Measurements from ENCODE around the gene INO80E.
"Not testable (repeated sequence)": the region's sequence is repeated elsewhere in the genome, so short reads cannot be mapped to it uniquely, and the experiment has no call there.

INO80E gene

DNA sequence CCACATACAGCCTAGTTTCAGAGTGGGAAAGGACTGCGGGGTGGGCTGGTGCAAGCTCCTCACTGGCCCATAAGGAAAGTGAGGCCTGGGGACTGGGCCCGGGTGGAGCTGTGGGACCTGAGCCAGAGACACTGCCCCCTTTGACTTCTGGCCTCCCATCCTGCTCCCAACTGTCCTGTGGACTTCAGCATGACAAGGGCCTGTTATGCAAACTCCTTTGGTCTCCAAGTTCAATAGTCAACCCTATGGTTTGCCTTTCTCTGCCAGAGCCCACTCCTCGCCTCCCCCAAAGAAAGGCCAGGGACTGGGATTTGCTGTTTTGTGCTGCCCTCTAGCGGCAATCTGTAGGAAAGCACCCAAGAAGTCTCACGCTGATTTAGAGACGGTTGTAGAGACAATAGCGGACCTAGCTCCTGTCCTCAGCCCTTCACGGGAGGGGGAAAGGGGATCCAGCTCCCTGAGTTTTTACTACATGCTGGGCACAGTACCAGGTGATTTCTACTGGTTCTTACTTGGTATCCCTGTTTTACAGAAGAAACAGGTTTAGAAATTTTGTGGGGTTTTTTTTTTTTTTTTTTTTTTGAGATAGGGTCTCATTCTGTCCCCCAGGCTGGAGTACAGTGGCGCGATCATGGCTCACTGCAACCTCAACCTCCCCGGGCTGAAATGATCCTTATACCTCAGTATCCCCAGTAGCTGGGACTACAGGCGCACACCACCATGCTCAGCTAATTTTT is 36.2 kb downstream of the INO80E start:
- DNase-seq (ENCODE audit: low spot score) = peak; percentile 79

DNA sequence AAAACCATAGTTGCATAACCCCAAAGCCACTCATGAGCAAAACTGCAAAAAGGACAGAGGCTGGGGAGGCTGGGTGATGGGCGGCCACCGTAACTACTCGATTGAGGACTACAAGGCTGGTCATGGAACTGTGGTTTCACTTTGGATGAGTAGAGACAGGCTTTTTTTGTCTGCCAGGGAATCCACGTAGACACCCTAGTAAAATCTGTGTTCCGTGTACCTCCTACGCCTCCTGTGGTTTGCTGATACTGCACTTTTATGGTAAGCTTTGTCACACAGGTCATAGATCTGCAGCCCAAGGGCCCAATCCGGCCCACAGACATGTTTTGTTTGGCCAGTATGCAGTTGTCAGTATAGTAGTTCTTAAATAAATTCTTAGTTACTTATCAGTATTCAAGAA is 37.2 kb downstream of the INO80E start:
- DNase-seq (ENCODE audit: low spot score) = no peak

DNA sequence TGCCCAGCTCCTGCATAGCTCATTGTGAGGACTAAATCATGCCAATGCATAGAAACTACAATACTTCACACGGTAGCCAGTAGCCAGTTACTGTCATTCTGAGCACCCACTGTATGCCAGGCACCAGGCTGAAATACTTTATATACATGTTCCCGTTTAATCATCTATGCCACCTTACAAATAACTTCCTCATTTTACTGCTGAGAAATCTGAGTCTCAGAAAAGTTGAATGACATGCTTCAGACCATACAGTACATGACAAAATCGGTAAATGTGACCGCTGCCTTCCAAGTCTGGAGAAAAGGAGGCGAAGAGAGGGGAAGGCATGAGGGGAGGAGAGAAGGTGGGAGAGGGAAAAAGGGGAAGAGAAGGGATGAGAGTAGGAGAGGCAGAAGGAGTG is 44.2 kb downstream of the INO80E start:
- no peak for DNase-seq (ENCODE audit: low spot score)

- DNase-seq (ENCODE audit: low spot score) = not testable (repeated sequence)
Measured at GRCh38 chr16:30040690-30041089, 44.6 kb downstream of the INO80E start.

DNA sequence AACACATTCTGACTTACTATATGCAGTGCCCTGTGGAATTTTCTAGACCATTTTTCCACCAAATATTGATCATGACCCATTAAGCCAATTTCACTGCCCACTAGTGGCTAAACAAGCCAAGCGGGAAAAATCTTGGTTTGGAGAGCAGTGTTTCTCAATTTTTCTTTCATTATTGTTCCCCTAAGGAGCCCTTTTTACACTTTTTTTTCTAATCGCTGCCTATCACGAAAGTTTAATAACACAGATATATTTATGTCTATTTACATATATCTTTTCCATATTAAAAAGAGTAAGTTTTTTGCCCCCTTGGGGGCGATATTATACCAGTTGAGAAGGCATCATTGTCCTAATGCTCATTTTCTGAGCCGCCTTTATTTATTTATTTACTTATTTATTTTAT is 45.8 kb downstream of the INO80E start:
- DNase-seq (ENCODE audit: low spot score) = no peak

DNA sequence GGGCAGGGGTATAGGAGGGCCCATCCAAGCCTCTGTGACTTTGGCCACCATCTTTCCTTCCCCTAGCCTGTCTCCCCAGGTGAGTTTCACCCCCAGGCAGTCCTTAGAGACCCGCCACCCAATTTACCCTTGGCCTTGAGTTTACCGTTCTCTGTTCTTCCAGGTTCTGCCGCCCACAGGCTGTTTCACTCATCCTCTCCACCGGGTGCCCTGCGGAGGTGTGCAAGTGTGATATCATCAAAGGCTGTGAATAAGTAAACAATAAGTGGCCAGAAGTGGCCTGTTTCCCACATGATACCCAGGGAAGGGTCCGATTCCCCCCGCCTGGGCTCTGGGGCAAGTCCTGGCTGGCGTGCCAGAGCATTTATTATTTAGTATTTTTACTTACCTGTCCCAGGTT is 50.1 kb downstream of the INO80E start:
- no peak for DNase-seq (ENCODE audit: low spot score)

DNA sequence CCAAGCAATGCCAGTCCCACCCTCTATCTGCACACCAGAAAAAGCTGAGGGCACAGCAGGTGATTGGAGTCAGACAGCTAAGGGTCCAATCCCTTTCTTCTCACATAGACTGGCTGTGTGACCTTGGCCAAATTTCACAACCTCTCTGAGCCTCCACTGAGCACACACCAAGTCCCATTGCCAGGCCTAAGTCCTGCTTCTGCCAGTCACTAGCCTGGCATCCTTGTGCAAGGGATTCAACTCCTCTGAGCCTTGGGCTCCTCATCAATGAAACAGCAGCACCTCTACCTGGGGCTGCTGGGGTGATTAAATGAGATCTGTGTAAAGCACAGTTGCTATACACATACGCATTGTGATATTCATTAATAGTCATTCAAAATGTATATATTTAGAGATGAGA is 50.5 kb downstream of the INO80E start:
- DNase-seq (ENCODE audit: low spot score) = no peak

GRCh38 chr16:30049871-30050270 is 53.8 kb downstream of the INO80E start:
- no peak for DNase-seq (ENCODE audit: low spot score)

- DNase-seq (ENCODE audit: low spot score) = no peak
Measured at GRCh38 chr16:30051518-30051917, 55.5 kb downstream of the INO80E start.

- DNase-seq (ENCODE audit: low spot score) = peak; percentile 97
Measured at GRCh38 chr16:30052671-30053372, 56.8 kb downstream of the INO80E start.

GRCh38 chr16:30053376-30054015 is 57.5 kb downstream of the INO80E start:
- DNase-seq (ENCODE audit: low spot score) = no peak

GRCh38 chr16:30054451-30054850 is 58.4 kb downstream of the INO80E start:
- no peak for DNase-seq (ENCODE audit: low spot score)

- DNase-seq (ENCODE audit: low spot score) = peak; percentile 82
Measured at GRCh38 chr16:30054959-30055553, 59.0 kb downstream of the INO80E start.
